HFF-Myc (cell line): ENCODE data around the gene FMOD.

Experiments used
- DNase-seq: peaks from one replicate; pipeline ENCODE4 v3.0.0-alpha.2; 2011; ENCODE audit warnings: low read depth; ENCODE audit errors: extremely low read depth
- H3K4me3 ChIP-seq: replicated peaks from 2 replicates; pipeline ENCODE4 v1.5.1; 2011; ENCODE audit warnings: low read depth, mild to moderate bottlenecking, control low read depth, low read length
- CTCF ChIP-seq: IDR thresholded peaks from 2 replicates; pipeline ENCODE4 v1.5.1; 2012; ENCODE audit warnings: mild to moderate bottlenecking, low read depth, low read length, control low read depth; ENCODE audit errors: missing control alignments

FMOD gene

GRCh38 chr1:203351037-203351625, at the start of gene FMOD:
Gene FMOD, minus strand, starts transcription at chr1:203351122. Its CDS starts 2,852 bp downstream, at chr1:203348270.
- no peak for TF ChIP-seq CTCF
- no peak within 1 kb of the TSS for H3K4me3 ChIP-seq
- no peak for DNase-seq

- no peak for DNase-seq
- TF ChIP-seq CTCF: no peak
- H3K4me3 ChIP-seq: no peak overlapping the region
Measured at GRCh38 chr1:203396595-203397194, 45.8 kb upstream of the FMOD start.

- no peak overlapping the region for H3K4me3 ChIP-seq
- no peak for TF ChIP-seq CTCF
- no peak for DNase-seq
Measured at GRCh38 chr1:203395751-203396150, 44.8 kb upstream of the FMOD start.

GRCh38 chr1:203390298-203390697, 39.4 kb upstream of the FMOD start:
- no peak for TF ChIP-seq CTCF
- DNase-seq: no peak

GRCh38 chr1:203388683-203389082, 37.8 kb upstream of the FMOD start:
- no peak for DNase-seq
- TF ChIP-seq CTCF: no peak
- H3K4me3 ChIP-seq: no peak overlapping the region

More at GRCh38 chr1:203390298-203390697, 39.4 kb upstream of the FMOD start:
- no peak overlapping the region for H3K4me3 ChIP-seq

GRCh38 chr1:203382026-203382425, 31.1 kb upstream of the FMOD start:
- H3K4me3 ChIP-seq: no peak overlapping the region
- TF ChIP-seq CTCF: no peak
- DNase-seq: no peak
